ENCODE data around the gene ST8SIA3. TPM values are rescaled to one million over a fixed set of nuclear protein-coding genes. Genes with fewer than 3 reads are reported as not detected.

The ST8SIA3 gene
- total RNA-seq, 1 experiment from 2014 or later: 1.9 TPM

DNA sequence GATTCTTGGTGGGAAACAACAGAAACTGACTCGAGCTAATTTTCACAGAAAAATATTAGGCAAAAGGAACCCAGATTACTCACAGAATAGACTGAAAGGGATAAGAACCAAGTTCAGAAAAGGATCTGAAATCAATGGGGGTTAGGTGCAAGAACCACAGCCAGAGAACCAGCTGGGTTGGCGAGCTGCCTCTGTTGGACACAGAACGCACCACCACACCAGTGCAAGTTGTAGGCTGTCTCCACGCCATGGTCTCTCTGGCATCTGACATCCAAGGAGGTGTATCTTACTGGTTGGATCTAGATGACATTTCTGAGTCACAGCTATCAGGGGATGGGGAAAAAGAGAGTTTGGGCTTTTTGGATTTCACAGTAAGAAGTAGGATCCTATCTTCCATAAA lies 64.2 kb downstream of the ST8SIA3 start:
- Histone ChIP-seq H4K8ac (replicated peaks; ENCODE audit: insufficient read length, low read depth, low read length) (no peak overlapping the region), H2BK15ac (ENCODE audit: low read depth, low read length) (no peak overlapping the region), H3K4me2 (ENCODE audit: insufficient read depth, insufficient read length, low read length) (no peak overlapping the region), H3K9me3 (ENCODE audit: control insufficient read depth, low read depth, low read length) (no peaks in the 10 kb centered on the region), H3K9ac (ENCODE audit: extremely low read depth, insufficient read length, low read length) (no peak overlapping the region), H3K23ac (ENCODE audit: insufficient read length, low read depth, low read length) (no peak overlapping the region), H2BK12ac (ENCODE audit: insufficient read length, low read depth, low read length) (no peak overlapping the region), H2AK5ac (ENCODE audit: insufficient read length, low read length) (no peak overlapping the region), H2BK5ac (ENCODE audit: insufficient read length, low read length) (no peak overlapping the region), H3K27ac (ENCODE audit: insufficient read length, low read depth, low read length) (no peak overlapping the region), H3K79me1 (ENCODE audit: insufficient read depth, low read depth, low read length, poor library complexity, severe bottlenecking) (no peaks in the 10 kb centered on the region), H3K14ac (ENCODE audit: insufficient read depth, low read length) (no peak overlapping the region), H3K4me1 (ENCODE audit: insufficient read depth, low read length) (no peaks in the 10 kb centered on the region), H3K4ac (ENCODE audit: low read depth, low read length) (no peak overlapping the region), H3K18ac (ENCODE audit: insufficient read length, low read depth, low read length) (no peak overlapping the region), H3T11ph (ENCODE audit: low read length) (no peak overlapping the region), H4K91ac (ENCODE audit: insufficient read length, low read depth, low read length) (no peak overlapping the region), H2BK20ac (ENCODE audit: low read depth, low read length, poor library complexity, severe bottlenecking) (no peak overlapping the region), H4K5ac (ENCODE audit: insufficient read length, low read depth, low read length) (no peak overlapping the region), H2AFZ (ENCODE audit: low read length) (no peak overlapping the region), H3K56ac (ENCODE audit: insufficient read length, low read depth, low read length) (no peak overlapping the region), H3K79me2 (ENCODE audit: insufficient read depth, low read length) (no peaks in the 10 kb centered on the region), H4K20me1 (ENCODE audit: control insufficient read depth, insufficient read depth, insufficient read length) (no peaks in the 10 kb centered on the region), H3K27me3 (ENCODE audit: insufficient read depth, low read length) (no peaks in the 10 kb centered on the region), H2BK120ac (ENCODE audit: low read depth, low read length, poor library complexity, severe bottlenecking) (no peak overlapping the region), H3K23me2 (ENCODE audit: insufficient read length, low read depth, low read length, poor library complexity, severe bottlenecking) (no peaks in the 10 kb centered on the region)
- DNase-seq: no peak
- H3K4me1 Mint-ChIP-seq: no peaks in the 10 kb centered on the region
- H3K9me3 Mint-ChIP-seq: no peaks in the 10 kb centered on the region
- WGBS (ENCODE audit: extremely low coverage, insufficient read length, low lambda C conversion rate): no CpG with 5 or more reads among the region's 4 CpGs
- H3K4me3 Mint-ChIP-seq: no peak overlapping the region
- TF ChIP-seq, protein P1, sequence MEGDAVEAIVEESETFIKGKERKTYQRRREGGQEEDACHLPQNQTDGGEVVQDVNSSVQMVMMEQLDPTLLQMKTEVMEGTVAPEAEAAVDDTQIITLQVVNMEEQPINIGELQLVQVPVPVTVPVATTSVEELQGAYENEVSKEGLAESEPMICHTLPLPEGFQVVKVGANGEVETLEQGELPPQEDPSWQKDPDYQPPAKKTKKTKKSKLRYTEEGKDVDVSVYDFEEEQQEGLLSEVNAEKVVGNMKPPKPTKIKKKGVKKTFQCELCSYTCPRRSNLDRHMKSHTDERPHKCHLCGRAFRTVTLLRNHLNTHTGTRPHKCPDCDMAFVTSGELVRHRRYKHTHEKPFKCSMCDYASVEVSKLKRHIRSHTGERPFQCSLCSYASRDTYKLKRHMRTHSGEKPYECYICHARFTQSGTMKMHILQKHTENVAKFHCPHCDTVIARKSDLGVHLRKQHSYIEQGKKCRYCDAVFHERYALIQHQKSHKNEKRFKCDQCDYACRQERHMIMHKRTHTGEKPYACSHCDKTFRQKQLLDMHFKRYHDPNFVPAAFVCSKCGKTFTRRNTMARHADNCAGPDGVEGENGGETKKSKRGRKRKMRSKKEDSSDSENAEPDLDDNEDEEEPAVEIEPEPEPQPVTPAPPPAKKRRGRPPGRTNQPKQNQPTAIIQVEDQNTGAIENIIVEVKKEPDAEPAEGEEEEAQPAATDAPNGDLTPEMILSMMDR (conservative IDR thresholded peaks at IDR 0.05): no peak
- H3K27ac Mint-ChIP-seq: no peak overlapping the region
- H3K36me3 Mint-ChIP-seq (ENCODE audit: insufficient read depth in 1 of 3, low read depth in 3 of 3): no peaks in the 10 kb centered on the region
- peaks cover 37% of the 10 kb centered on the region for H3K27me3 Mint-ChIP-seq (ENCODE audit: low read depth)

Other genes with a start within 250 kb of the ST8SIA3 start
- not detected in 2 replicates for gene BOD1L2, start 205.5 kb upstream of the ST8SIA3 start, total RNA-seq (2021)
- gene ONECUT2, start 82.8 kb downstream of the ST8SIA3 start, total RNA-seq (2021): 0.48 and 0.72 TPM in 2 replicates
- gene FECH, start 234.1 kb downstream of the ST8SIA3 start, total RNA-seq (2021): 24.1 and 24.8 TPM in 2 replicates

Data from H9 (cell line).